Tibial nerve (tissue), 4 donors: ENCODE measurements around the gene NLE1. TPM values are rescaled to one million over a fixed set of nuclear protein-coding genes. Genes with fewer than 3 reads are reported as not detected.

Experiments
- DNase-seq, 2 donors: peaks; one replicate each; pipeline ENCODE4 v3.0.0-alpha.2; 2019; ENCODE audit warnings: low spot score in 2 of 2
- H3K27ac ChIP-seq, 4 donors: fragments of 200-600 bp; sonication (generic) in 3 of 4; one replicate each; pipeline ENCODE4 v1.5.1; 2017 to 2019; ENCODE audit warnings: mild to moderate bottlenecking in 1 of 4
- H3K27me3 ChIP-seq, 2 donors: fragments of 200-600 bp; sonication (generic) in 1 of 2; one replicate each; pipeline versions ENCODE4 v1.5.1 to v1.6.0; 2017 to 2019
- H3K36me3 ChIP-seq, 3 donors: fragments of 200-600 bp; sonication (generic); one replicate each; pipeline ENCODE4 v1.5.1; 2018 to 2019
- H3K4me1 ChIP-seq, 4 donors: fragments of 200-600 bp; sonication (generic) in 3 of 4; one replicate each; pipeline ENCODE4 v1.5.1; 2017 to 2019
- H3K4me3 ChIP-seq, 4 donors: fragments of 200-600 bp; sonication (generic) in 3 of 4; one replicate each; pipeline ENCODE4 v1.5.1; 2017 to 2019; ENCODE audit warnings: mild to moderate bottlenecking in 1 of 4, moderate library complexity in 1 of 4
- H3K9me3 ChIP-seq, 4 donors: fragments of 200-600 bp; sonication (generic) in 3 of 4; one replicate each; pipeline ENCODE4 v1.5.1; 2017 to 2019
- EP300 ChIP-seq, 2 donors: sonication (generic); formaldehyde crosslinking; IDR thresholded peaks; one replicate each; pipeline ENCODE4 v1.6.1; 2017; ENCODE audit warnings: antibody characterized with exemption in 2 of 2, mild to moderate bottlenecking in 1 of 2
- POLR2A ChIP-seq, 2 donors: fragments of 450-650 bp; IDR thresholded peaks; one replicate each; pipeline ENCODE4 v1.6.1; 2017; ENCODE audit warnings: antibody characterized with exemption in 2 of 2, mild to moderate bottlenecking in 2 of 2, moderate library complexity in 2 of 2
- WGBS, 2 donors: methylation state at CpG; one replicate each; pipeline ENCODE4 v1.1.5; 2018; 5-methylcytosine and 5-hydroxymethylcytosine counted together
- total RNA-seq, 4 donors: library from RNA; depleted of rRNA; stranded (reverse); fragments of >200 nt; gene quantifications; one replicate each; pipeline ENCODE4 v1.1.0, GENCODE V29; 2016
- TF ChIP-seq, protein P1 (sequence below), 5 experiments: fragments of 200-600 bp in 3 of 5; fragments of 450-650 bp in 2 of 5; sonication (generic) in 3 of 5; IDR thresholded peaks; one replicate each; pipeline ENCODE4 v1.5.1; 2016 to 2019; ENCODE audit warnings: antibody characterized with exemption in 5 of 5, mild to moderate bottlenecking in 3 of 5, moderate library complexity in 2 of 5

The NLE1 gene
- total RNA-seq, 4 donors from 2014 or later = 10.4 to 32.1 (median 17.1) TPM

DNA sequence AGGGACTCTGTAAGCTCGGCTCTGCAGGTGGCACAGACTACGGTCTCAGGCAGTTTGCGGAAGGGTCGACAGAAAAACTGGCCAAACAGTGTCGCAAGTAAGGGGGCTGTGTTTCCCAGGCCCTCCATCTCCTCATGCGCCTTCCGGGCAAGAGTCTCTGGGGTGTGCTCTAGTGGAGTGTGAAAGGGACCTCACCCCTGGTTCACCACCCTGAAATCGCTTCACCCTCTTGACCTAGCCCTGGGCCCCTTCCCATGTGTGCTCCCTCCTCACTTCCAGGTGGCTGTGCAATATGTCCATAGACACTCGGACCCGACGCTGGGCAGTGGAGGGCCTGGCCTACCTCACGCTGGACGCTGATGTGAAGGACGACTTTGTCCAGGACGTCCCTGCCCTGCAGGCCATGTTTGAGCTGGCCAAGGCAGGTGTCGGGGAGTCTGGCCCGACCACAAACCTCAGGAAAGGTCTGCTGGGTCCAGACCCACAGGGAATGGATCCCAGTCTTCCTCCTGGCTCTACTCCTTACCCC, 27.8 kb upstream of the NLE1 start:
- Histone ChIP-seq H3K27me3 (no peaks in the 10 kb centered on the region), H3K4me1 (no peaks in the 10 kb centered on the region), H3K9me3 (no peaks in the 10 kb centered on the region), H3K36me3 (no peaks in the 10 kb centered on the region), H3K4me3 (no peak overlapping the region), H3K27ac (no peak overlapping the region)
- no peak for DNase-seq
- TF ChIP-seq POLR2A (IDR thresholded peaks at IDR 0.05) = no peak
- TF ChIP-seq, protein P1, sequence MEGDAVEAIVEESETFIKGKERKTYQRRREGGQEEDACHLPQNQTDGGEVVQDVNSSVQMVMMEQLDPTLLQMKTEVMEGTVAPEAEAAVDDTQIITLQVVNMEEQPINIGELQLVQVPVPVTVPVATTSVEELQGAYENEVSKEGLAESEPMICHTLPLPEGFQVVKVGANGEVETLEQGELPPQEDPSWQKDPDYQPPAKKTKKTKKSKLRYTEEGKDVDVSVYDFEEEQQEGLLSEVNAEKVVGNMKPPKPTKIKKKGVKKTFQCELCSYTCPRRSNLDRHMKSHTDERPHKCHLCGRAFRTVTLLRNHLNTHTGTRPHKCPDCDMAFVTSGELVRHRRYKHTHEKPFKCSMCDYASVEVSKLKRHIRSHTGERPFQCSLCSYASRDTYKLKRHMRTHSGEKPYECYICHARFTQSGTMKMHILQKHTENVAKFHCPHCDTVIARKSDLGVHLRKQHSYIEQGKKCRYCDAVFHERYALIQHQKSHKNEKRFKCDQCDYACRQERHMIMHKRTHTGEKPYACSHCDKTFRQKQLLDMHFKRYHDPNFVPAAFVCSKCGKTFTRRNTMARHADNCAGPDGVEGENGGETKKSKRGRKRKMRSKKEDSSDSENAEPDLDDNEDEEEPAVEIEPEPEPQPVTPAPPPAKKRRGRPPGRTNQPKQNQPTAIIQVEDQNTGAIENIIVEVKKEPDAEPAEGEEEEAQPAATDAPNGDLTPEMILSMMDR (IDR thresholded peaks at IDR 0.05) = no peak
- no peak for TF ChIP-seq EP300 (IDR thresholded peaks at IDR 0.05)
- WGBS, 2 donors = 81 to 83% methylated on average over 16 to 17 of the region's 17 CpGs

DNA sequence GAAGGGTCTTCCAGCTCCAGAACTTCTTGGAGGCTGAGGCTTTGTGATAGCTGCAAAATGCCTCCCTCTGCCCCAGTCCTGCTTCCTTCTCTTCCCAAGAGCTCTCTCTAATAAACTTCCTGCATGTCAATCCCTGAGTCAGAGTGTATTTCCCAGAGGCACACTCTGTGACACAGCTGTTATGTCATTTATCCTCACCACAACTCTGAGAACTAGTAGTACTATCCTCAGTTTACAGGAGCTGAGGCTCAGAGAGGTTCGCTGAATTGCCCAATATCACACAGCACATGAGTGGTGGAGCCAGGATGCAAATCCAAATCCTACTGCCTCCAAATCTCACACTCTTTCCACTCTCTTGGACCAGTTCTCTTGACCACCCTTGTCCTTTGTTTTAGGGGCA, 25.6 kb upstream of the NLE1 start:
- TF ChIP-seq, protein P1 (IDR thresholded peaks at IDR 0.05) = no peak
- TF ChIP-seq POLR2A (IDR thresholded peaks at IDR 0.05) (no peak), EP300 (IDR thresholded peaks at IDR 0.05) (no peak)
- Histone ChIP-seq H3K4me1 (no peaks in the 10 kb centered on the region), H3K36me3 (no peaks in the 10 kb centered on the region), H3K27ac (no peak overlapping the region), H3K9me3 (no peaks in the 10 kb centered on the region), H3K4me3 (no peak overlapping the region), H3K27me3 (no peaks in the 10 kb centered on the region)
- no peak for DNase-seq
- 67 to 82% methylated on average over 1 of the region's 1 CpG for WGBS, 2 donors

DNA sequence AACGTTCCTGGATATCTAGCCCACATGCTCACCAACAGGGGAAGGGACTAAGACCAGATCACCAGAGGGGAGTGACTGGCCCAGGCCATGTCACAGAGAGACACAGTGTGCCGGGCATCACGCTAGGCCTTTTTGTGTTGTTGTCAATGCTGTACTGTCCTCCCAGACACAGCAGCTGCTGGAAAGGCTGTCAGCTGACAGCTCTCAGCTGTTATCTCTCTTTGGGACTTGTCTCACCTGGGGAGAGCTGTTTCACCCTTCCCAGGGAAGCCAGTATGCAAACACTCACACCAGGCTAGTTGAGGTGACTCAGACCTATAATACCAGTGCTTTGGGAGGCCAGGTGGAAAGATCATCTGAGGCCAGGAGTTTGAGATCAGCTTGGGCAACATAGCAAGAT, 24.9 kb upstream of the NLE1 start:
- H3K4me1 ChIP-seq = no peaks in the 10 kb centered on the region
- 44 to 67% methylated on average over 1 to 3 of the region's 3 CpGs for WGBS, 2 donors
- DNase-seq = no peak
- no peak overlapping the region for H3K4me3 ChIP-seq
- no peaks in the 10 kb centered on the region for H3K36me3 ChIP-seq
- TF ChIP-seq EP300 (IDR thresholded peaks at IDR 0.05) (no peak), POLR2A (IDR thresholded peaks at IDR 0.05) (no peak)
- TF ChIP-seq, protein P1 (IDR thresholded peaks at IDR 0.05) = no peak
- H3K9me3 ChIP-seq = no peaks in the 10 kb centered on the region
- H3K27me3 ChIP-seq = peaks cover 0 to 4% of the 10 kb centered on the region in 2 donors
- no peak overlapping the region for H3K27ac ChIP-seq

DNA sequence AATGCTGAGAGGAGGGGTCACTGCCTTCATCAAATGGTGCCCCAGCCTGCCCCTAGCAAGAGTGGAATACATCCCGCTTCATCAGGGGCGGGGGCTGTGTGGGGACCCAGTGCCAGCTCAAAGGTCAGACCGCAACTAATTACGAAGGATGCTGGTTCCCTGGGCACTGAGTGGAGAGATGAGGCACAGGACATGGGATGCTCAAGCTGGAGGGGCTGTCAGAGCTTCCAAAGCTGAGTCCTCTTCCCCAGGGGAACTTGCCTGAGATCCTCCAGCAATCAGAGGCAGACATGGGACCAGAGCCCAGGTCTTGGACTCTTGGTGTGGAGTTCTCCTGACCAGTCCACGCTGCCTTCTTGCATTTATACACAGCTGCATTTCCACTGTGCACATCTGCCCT, 24.4 kb upstream of the NLE1 start:
- Histone ChIP-seq H3K4me3 (no peak overlapping the region), H3K36me3 (no peaks in the 10 kb centered on the region), H3K27ac (no peak overlapping the region), H3K4me1 (no peaks in the 10 kb centered on the region), H3K9me3 (no peaks in the 10 kb centered on the region), H3K27me3 (peaks cover 0 to 7% of the 10 kb centered on the region in 2 donors)
- DNase-seq = no peak
- 66 to 83% methylated on average over 4 to 5 of the region's 5 CpGs for WGBS, 2 donors
- TF ChIP-seq EP300 (IDR thresholded peaks at IDR 0.05) (no peak), POLR2A (IDR thresholded peaks at IDR 0.05) (no peak)
- TF ChIP-seq, protein P1 (IDR thresholded peaks at IDR 0.05) = no peak

DNA sequence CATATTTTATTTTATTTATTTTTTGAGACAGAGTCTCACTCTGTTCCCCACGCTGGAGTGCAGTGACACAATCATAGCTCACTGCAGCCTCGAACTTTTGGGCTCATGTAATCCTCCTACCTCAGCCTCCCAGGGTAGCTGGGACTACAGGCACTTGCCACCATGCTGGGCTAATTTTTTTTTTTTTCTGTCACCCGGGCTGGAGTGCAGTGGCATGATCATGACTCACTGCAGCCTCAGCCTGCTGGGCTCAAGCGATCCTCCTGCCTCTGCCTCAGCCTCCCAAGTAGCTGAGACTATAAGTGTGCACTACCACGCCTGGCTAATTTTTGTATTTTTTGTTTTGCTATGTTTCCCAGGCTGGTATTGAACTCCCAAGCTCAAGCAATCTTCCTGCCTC, 22.6 kb upstream of the NLE1 start:
- 75 to 78% methylated on average over 5 of the region's 5 CpGs for WGBS, 2 donors
- Histone ChIP-seq H3K27me3 (peaks cover 0 to 7% of the 10 kb centered on the region in 2 donors), H3K27ac (no peak overlapping the region), H3K36me3 (no peaks in the 10 kb centered on the region), H3K4me3 (no peak overlapping the region), H3K4me1 (no peaks in the 10 kb centered on the region), H3K9me3 (no peaks in the 10 kb centered on the region)
- no peak for DNase-seq
- TF ChIP-seq, protein P1 (IDR thresholded peaks at IDR 0.05) = no peak
